ENCODE results near the gene TC2N. TPM values are rescaled to one million over a fixed set of nuclear protein-coding genes. Genes with fewer than 3 reads are reported as not detected.

The TC2N gene
- total RNA-seq, 1 donor from 2014 or later, result 19.4 TPM

GRCh38 chr14:91866061-91866460 lies 1.3 kb downstream of the TC2N start:
- Mint-ChIP-seq H3K4me1 (ENCODE audit: unreplicated experiment) (peaks cover 8% of the 10 kb centered on the region), H3K36me3 (no peaks in the 10 kb centered on the region), H3K27me3 (peaks cover 3% of the 10 kb centered on the region), H3K9me3 (no peaks in the 10 kb centered on the region), H3K27ac (no peak overlapping the region), H3K4me3 (no peak overlapping the region)
- DNase-seq (ENCODE audit: extremely low spot score, unreplicated experiment), result no peak
- TF ChIP-seq, protein P1, sequence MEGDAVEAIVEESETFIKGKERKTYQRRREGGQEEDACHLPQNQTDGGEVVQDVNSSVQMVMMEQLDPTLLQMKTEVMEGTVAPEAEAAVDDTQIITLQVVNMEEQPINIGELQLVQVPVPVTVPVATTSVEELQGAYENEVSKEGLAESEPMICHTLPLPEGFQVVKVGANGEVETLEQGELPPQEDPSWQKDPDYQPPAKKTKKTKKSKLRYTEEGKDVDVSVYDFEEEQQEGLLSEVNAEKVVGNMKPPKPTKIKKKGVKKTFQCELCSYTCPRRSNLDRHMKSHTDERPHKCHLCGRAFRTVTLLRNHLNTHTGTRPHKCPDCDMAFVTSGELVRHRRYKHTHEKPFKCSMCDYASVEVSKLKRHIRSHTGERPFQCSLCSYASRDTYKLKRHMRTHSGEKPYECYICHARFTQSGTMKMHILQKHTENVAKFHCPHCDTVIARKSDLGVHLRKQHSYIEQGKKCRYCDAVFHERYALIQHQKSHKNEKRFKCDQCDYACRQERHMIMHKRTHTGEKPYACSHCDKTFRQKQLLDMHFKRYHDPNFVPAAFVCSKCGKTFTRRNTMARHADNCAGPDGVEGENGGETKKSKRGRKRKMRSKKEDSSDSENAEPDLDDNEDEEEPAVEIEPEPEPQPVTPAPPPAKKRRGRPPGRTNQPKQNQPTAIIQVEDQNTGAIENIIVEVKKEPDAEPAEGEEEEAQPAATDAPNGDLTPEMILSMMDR (conservative IDR thresholded peaks at IDR 0.05), result no peak

DNA sequence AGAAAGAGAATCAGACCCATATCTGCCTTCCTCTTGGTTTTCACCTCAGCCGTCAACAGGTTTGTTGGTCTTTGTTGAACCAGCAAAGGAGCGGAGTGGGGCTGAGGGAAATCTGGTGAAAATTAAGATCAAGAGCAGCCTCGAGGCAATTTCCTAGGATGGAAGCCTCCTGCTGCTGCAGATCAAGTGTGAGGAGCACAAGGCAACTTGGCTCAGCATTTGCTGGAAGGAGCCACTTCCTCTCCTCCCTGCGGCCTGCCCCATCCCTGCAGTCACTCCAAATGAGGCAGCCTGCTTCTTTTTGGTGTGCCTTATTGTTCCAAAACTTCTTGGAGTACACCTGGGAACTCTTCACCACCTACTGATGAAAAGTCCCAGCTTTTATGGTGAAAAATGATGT lies 4.9 kb downstream of the TC2N start:
- Mint-ChIP-seq H3K36me3 (no peaks in the 10 kb centered on the region), H3K4me1 (ENCODE audit: unreplicated experiment) (peaks cover 7% of the 10 kb centered on the region)
- TF ChIP-seq, protein P1 (conservative IDR thresholded peaks at IDR 0.05), result no peak

GRCh38 chr14:91861091-91861490 lies 6.2 kb downstream of the TC2N start:
- DNase-seq (ENCODE audit: extremely low spot score, unreplicated experiment), result no peak
- H3K4me1 Mint-ChIP-seq (ENCODE audit: unreplicated experiment), result peaks cover 7% of the 10 kb centered on the region
- H3K36me3 Mint-ChIP-seq, result no peaks in the 10 kb centered on the region
- no peak overlapping the region for H3K27ac Mint-ChIP-seq
- TF ChIP-seq, protein P1 (conservative IDR thresholded peaks at IDR 0.05), result no peak
- no peaks in the 10 kb centered on the region for H3K9me3 Mint-ChIP-seq
- H3K27me3 Mint-ChIP-seq, result peaks cover 17% of the 10 kb centered on the region
- no peak overlapping the region for H3K4me3 Mint-ChIP-seq

More for the DNA sequence above, 4.9 kb downstream of the TC2N start:
- H3K9me3 Mint-ChIP-seq, result no peaks in the 10 kb centered on the region
- peaks cover 17% of the 10 kb centered on the region for H3K27me3 Mint-ChIP-seq
- H3K4me3 Mint-ChIP-seq, result no peak overlapping the region
- H3K27ac Mint-ChIP-seq, result no peak overlapping the region
- DNase-seq (ENCODE audit: extremely low spot score, unreplicated experiment), result no peak

- Mint-ChIP-seq H3K4me1 (ENCODE audit: unreplicated experiment) (peaks cover 7% of the 10 kb centered on the region), H3K4me3 (no peak overlapping the region), H3K27me3 (peaks cover 17% of the 10 kb centered on the region), H3K27ac (no peak overlapping the region), H3K9me3 (no peaks in the 10 kb centered on the region), H3K36me3 (no peaks in the 10 kb centered on the region)
- TF ChIP-seq, protein P1 (conservative IDR thresholded peaks at IDR 0.05), result no peak
- DNase-seq (ENCODE audit: extremely low spot score, unreplicated experiment), result no peak
These were observed 7.1 kb downstream of the TC2N start for GRCh38 chr14:91860238-91860637.

DNA sequence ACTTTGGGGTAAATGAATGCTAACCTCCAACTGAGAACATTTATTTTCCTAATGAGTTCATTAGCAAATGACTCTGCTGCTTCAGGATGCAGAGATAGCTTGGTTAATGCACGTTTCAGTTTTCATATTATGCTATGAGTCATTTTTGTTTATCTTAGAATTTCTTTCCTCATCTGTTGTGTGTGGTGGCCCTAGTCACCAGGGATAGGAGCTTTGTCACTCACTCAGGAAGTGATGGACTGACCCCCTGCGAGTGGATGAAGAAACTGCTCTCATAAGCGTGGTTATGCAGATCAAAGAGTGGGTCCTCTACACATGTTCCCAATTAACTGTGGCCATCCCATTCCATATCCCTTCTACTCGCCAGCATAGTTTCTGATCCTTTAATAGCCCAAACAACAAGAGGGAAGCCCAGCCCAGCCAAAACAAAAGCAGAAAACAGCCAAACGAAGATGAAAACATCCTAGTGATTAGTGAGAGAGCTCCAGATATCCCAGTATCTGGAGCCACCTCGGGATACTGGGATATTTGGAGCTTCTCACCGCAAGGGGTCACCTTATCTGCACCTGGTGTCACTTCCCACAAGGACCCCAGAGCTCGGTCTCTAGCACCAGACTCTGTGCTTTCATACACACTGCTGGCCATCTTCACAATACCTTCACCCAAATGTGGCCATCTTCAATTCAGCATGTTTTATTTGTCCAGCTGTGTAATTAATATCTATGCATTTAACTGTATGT lies 8.6 kb downstream of the TC2N start:
- TF ChIP-seq, protein P1 (conservative IDR thresholded peaks at IDR 0.05), result no peak
- Mint-ChIP-seq H3K27ac (no peak overlapping the region), H3K4me1 (ENCODE audit: unreplicated experiment) (peaks cover 7% of the 10 kb centered on the region), H3K27me3 (peaks cover 17% of the 10 kb centered on the region), H3K9me3 (no peaks in the 10 kb centered on the region), H3K4me3 (no peak overlapping the region), H3K36me3 (no peaks in the 10 kb centered on the region)
- no peak for DNase-seq (ENCODE audit: extremely low spot score, unreplicated experiment)

Data from type B pancreatic cell (in vitro differentiated cells).